ENCODE results near the gene SEZ6. TPM values are rescaled to one million over a fixed set of nuclear protein-coding genes. Genes with fewer than 3 reads are reported as not detected.

SEZ6 gene
- total RNA-seq, 4 donors from 2014 or later: not detected

- no peaks in the 10 kb centered on the region for H3K4me1 ChIP-seq
- intact Hi-C loops (cut with DNase I): no loop called here
- 64 to 71% methylated on average over 7 of the region's 8 CpGs for WGBS, 2 donors
- DNase-seq: no peak
- H3K9me3 ChIP-seq: no peaks in the 10 kb centered on the region
- no peaks in the 10 kb centered on the region for H3K27me3 ChIP-seq
- TF ChIP-seq CTCF (IDR thresholded peaks at IDR 0.05) (no peak), POLR2A (IDR thresholded peaks at IDR 0.05) (no peak)
- H3K36me3 ChIP-seq: no peaks in the 10 kb centered on the region
- H3K27ac ChIP-seq: no peak overlapping the region
- H3K4me3 ChIP-seq (replicated peaks in 1 of 3): no peak overlapping the region
Measured at GRCh38 chr17:28991779-28992178, 14.1 kb downstream of the SEZ6 start.

GRCh38 chr17:28989028-28989427 lies 16.8 kb downstream of the SEZ6 start:
- Histone ChIP-seq H3K36me3 (no peaks in the 10 kb centered on the region), H3K9me3 (no peaks in the 10 kb centered on the region), H3K27ac (no peak overlapping the region), H3K4me3 (replicated peaks in 1 of 3) (no peak overlapping the region), H3K27me3 (no peaks in the 10 kb centered on the region), H3K4me1 (peaks cover 0 to 4% of the 10 kb centered on the region in 2 donors)
- no peak for DNase-seq
- TF ChIP-seq POLR2A (IDR thresholded peaks at IDR 0.05): no peak
- no peak for TF ChIP-seq CTCF (IDR thresholded peaks at IDR 0.05)
- intact Hi-C loops (cut with DNase I): no loop called here

- H3K4me1 ChIP-seq: peaks cover 0 to 4% of the 10 kb centered on the region in 2 donors
- no peaks in the 10 kb centered on the region for H3K27me3 ChIP-seq
- H3K36me3 ChIP-seq: no peaks in the 10 kb centered on the region
- no peak for TF ChIP-seq POLR2A (IDR thresholded peaks at IDR 0.05)
- TF ChIP-seq CTCF (IDR thresholded peaks at IDR 0.05): no peak
- no peaks in the 10 kb centered on the region for H3K9me3 ChIP-seq
- no peak for DNase-seq
- intact Hi-C loops (cut with DNase I): no loop called here
- no peak overlapping the region for H3K27ac ChIP-seq
- H3K4me3 ChIP-seq (replicated peaks in 1 of 3): no peak overlapping the region
- WGBS, 2 donors: 100% methylated on average over 1 of the region's 1 CpG
Measured at GRCh38 chr17:28988475-28988874, 17.4 kb downstream of the SEZ6 start.

GRCh38 chr17:28986714-28987655 lies 18.8 kb downstream of the SEZ6 start:
- Histone ChIP-seq H3K4me1 (peaks cover 0 to 4% of the 10 kb centered on the region in 2 donors), H3K27ac (no peak overlapping the region), H3K27me3 (no peaks in the 10 kb centered on the region), H3K4me3 (replicated peaks in 1 of 3) (no peak overlapping the region), H3K9me3 (no peaks in the 10 kb centered on the region), H3K36me3 (no peaks in the 10 kb centered on the region)
- intact Hi-C loops (cut with DNase I): no loop called here
- DNase-seq: no peak
- 83 to 90% methylated on average over 10 to 15 of the region's 15 CpGs for WGBS, 2 donors
- no peak for TF ChIP-seq POLR2A (IDR thresholded peaks at IDR 0.05)
- TF ChIP-seq CTCF (IDR thresholded peaks at IDR 0.05): no peak

GRCh38 chr17:28985950-28986713 lies 19.7 kb downstream of the SEZ6 start:
- Histone ChIP-seq H3K36me3 (no peaks in the 10 kb centered on the region), H3K27me3 (no peaks in the 10 kb centered on the region), H3K27ac (no peak overlapping the region), H3K4me3 (replicated peaks in 1 of 3) (no peak overlapping the region), H3K4me1 (peaks cover 0 to 7% of the 10 kb centered on the region in 2 donors), H3K9me3 (no peaks in the 10 kb centered on the region)
- intact Hi-C loops (cut with DNase I): no loop called here
- TF ChIP-seq POLR2A (IDR thresholded peaks at IDR 0.05): no peak
- no peak for TF ChIP-seq CTCF (IDR thresholded peaks at IDR 0.05)
- 22 to 24% methylated on average over 18 to 28 of the region's 36 CpGs for WGBS, 2 donors
- no peak for DNase-seq
